ENCODE data around the gene RPH3AL.
A peak's percentile ranks its signal among the peaks of the same experiment; 100 is the strongest.
"Not testable (repeated sequence)": the region's sequence is repeated elsewhere in the genome, so short reads cannot be mapped to it uniquely, and the experiment has no call there.

The RPH3AL gene

GRCh38 chr17:235831-236640 lies 116.6 kb downstream of the RPH3AL start:
- peak; percentile 9 for DNase-seq

GRCh38 chr17:234994-235830 lies 117.4 kb downstream of the RPH3AL start:
- DNase-seq: not testable (repeated sequence)

GRCh38 chr17:234163-234993 lies 118.2 kb downstream of the RPH3AL start:
- peak; percentile 40 for DNase-seq

GRCh38 chr17:233473-233941 lies 119.1 kb downstream of the RPH3AL start:
- DNase-seq: peak; percentile 27

GRCh38 chr17:231966-232807 lies 120.4 kb downstream of the RPH3AL start:
- no peak for DNase-seq

- no peak for DNase-seq
These were observed 121.2 kb downstream of the RPH3AL start for GRCh38 chr17:231191-231965.

GRCh38 chr17:230395-230770 lies 122.2 kb downstream of the RPH3AL start:
- peak; percentile 17 for DNase-seq

GRCh38 chr17:229709-230394 lies 122.8 kb downstream of the RPH3AL start:
- DNase-seq: peak; percentile 26

- peak; percentile 30 for DNase-seq
These were observed 123.5 kb downstream of the RPH3AL start for GRCh38 chr17:228951-229708.

GRCh38 chr17:227946-228615 lies 124.5 kb downstream of the RPH3AL start:
- peak; percentile 21 for DNase-seq

GRCh38 chr17:227078-227945 lies 125.3 kb downstream of the RPH3AL start:
- DNase-seq: peak; percentile 72

- DNase-seq: peak; percentile 19
These were observed 126.2 kb downstream of the RPH3AL start for GRCh38 chr17:226108-227077.

- peak; percentile 12 for DNase-seq
These were observed 127.1 kb downstream of the RPH3AL start for GRCh38 chr17:225551-225950.

- DNase-seq: not testable (repeated sequence)
These were observed 128.0 kb downstream of the RPH3AL start for GRCh38 chr17:224576-224975.

- peak; percentile 16 for DNase-seq
These were observed 128.7 kb downstream of the RPH3AL start for GRCh38 chr17:223723-224471.

GRCh38 chr17:222172-222571 lies 130.4 kb downstream of the RPH3AL start:
- peak; percentile 36 for DNase-seq
